ENCODE measurements around the gene CX3CL1.
"Not testable (repeated sequence)": the region's sequence is repeated elsewhere in the genome, so short reads cannot be mapped to it uniquely, and the experiment has no call there.

DNA sequence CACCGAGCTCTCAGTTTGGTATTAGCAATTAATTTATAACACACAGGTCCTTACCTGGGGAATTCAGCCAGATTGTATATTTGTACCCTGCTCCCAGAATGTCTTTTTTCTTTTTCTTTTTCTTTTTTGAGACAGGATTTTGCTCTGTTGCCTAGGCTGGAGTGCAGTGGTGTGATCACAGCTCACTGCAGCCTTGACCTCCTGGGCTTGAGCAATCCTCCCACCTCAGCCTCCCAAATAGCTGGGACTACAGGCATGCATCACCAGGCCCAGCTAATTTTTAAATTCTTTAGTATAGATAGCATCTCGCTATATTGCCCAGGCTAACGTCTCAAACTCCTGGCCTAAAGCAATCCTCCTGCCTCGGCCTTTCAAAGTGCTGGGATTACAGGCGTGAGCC is 28.2 kb upstream of the CX3CL1 start:
- not testable (repeated sequence) for TF ChIP-seq POLR2A, POLR2AphosphoS5 (IDR thresholded peaks at IDR 0.05)
- TF ChIP-seq, protein P1, sequence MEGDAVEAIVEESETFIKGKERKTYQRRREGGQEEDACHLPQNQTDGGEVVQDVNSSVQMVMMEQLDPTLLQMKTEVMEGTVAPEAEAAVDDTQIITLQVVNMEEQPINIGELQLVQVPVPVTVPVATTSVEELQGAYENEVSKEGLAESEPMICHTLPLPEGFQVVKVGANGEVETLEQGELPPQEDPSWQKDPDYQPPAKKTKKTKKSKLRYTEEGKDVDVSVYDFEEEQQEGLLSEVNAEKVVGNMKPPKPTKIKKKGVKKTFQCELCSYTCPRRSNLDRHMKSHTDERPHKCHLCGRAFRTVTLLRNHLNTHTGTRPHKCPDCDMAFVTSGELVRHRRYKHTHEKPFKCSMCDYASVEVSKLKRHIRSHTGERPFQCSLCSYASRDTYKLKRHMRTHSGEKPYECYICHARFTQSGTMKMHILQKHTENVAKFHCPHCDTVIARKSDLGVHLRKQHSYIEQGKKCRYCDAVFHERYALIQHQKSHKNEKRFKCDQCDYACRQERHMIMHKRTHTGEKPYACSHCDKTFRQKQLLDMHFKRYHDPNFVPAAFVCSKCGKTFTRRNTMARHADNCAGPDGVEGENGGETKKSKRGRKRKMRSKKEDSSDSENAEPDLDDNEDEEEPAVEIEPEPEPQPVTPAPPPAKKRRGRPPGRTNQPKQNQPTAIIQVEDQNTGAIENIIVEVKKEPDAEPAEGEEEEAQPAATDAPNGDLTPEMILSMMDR (IDR thresholded peaks at IDR 0.05): not testable (repeated sequence)

Data from breast epithelium (tissue), 3 donors.